Germinal center (tissue), 1 donor: ENCODE measurements around the gene NT5DC1.
A peak's percentile ranks its signal among the peaks of the same experiment; 100 is the strongest.

ENCODE experiments used
- DNase-seq: peaks from one replicate; pipeline ENCODE4 v3.0.0; 2012; ENCODE audit warnings: mixed read lengths, low spot score

The NT5DC1 gene

GRCh38 chr6:116136933-116137340, 36.3 kb downstream of the NT5DC1 start:
- DNase-seq, result no peak

- DNase-seq, result no peak
Observed at GRCh38 chr6:116139917-116140316, 39.3 kb downstream of the NT5DC1 start.

- DNase-seq, result no peak
Observed at GRCh38 chr6:116144605-116145004, 44.0 kb downstream of the NT5DC1 start.

- DNase-seq, result no peak
Observed at GRCh38 chr6:116145803-116146675, 45.4 kb downstream of the NT5DC1 start.

- no peak for DNase-seq
Observed at GRCh38 chr6:116152620-116153019, 52.0 kb downstream of the NT5DC1 start.

GRCh38 chr6:116154887-116155286, 54.2 kb downstream of the NT5DC1 start:
- DNase-seq, result no peak

- no peak for DNase-seq
Observed at GRCh38 chr6:116156405-116157326, 56.0 kb downstream of the NT5DC1 start.

GRCh38 chr6:116157391-116157790, 56.7 kb downstream of the NT5DC1 start:
- DNase-seq, result no peak

- no peak for DNase-seq
Observed at GRCh38 chr6:116158641-116159040, 58.0 kb downstream of the NT5DC1 start.

- DNase-seq, result no peak
Observed at GRCh38 chr6:116159782-116160524, 59.3 kb downstream of the NT5DC1 start.

- DNase-seq, result peak; percentile 51
Observed at GRCh38 chr6:116165596-116165995, 64.9 kb downstream of the NT5DC1 start.

- no peak for DNase-seq
Observed at GRCh38 chr6:116166369-116166768, 65.7 kb downstream of the NT5DC1 start.

GRCh38 chr6:116168148-116168547, 67.5 kb downstream of the NT5DC1 start:
- DNase-seq, result no peak

- DNase-seq, result no peak
Observed at GRCh38 chr6:116169880-116170279, 69.2 kb downstream of the NT5DC1 start.

- no peak for DNase-seq
Observed at GRCh38 chr6:116170358-116171057, 69.9 kb downstream of the NT5DC1 start.

GRCh38 chr6:116173928-116174327, 73.3 kb downstream of the NT5DC1 start:
- no peak for DNase-seq

- no peak for DNase-seq
Observed at GRCh38 chr6:116175344-116175743, 74.7 kb downstream of the NT5DC1 start.

- DNase-seq, result no peak
Observed at GRCh38 chr6:116176596-116176995, 75.9 kb downstream of the NT5DC1 start.

GRCh38 chr6:116180375-116180774, 79.7 kb downstream of the NT5DC1 start:
- DNase-seq, result no peak

GRCh38 chr6:116189472-116189871, 88.8 kb downstream of the NT5DC1 start:
- no peak for DNase-seq

GRCh38 chr6:116190550-116190949, 89.9 kb downstream of the NT5DC1 start:
- no peak for DNase-seq

GRCh38 chr6:116191881-116192280, 91.2 kb downstream of the NT5DC1 start:
- no peak for DNase-seq
